H1 (cell line): ENCODE measurements around the gene NKPD1. TPM values are rescaled to one million over a fixed set of nuclear protein-coding genes. Genes with fewer than 3 reads are reported as not detected.

Source experiments
- CTCF ChIA-PET: fragments of 300-600 bp; sonication (Branson Sonifier 250); formaldehyde crosslinking; loops from one replicate; lab custom pipeline; 2021; ENCODE audit not compliant: partially characterized antibody; lab: Charles Lee
- POLR2A ChIA-PET: fragments of 300-600 bp; sonication (Branson Sonifier 250); formaldehyde crosslinking; loops from one replicate; lab custom pipeline; 2021; ENCODE audit warnings: inconsistent platforms; ENCODE audit not compliant: partially characterized antibody; lab: Charles Lee
- DNase-seq, 2 experiments: peaks; one replicate each; pipeline versions ENCODE4 v3.0.0 to v3.0.0-alpha.2; 2010 to 2022; ENCODE audit warnings: low spot score in 2 of 2, low read depth in 1 of 2, mixed read lengths in 1 of 2
- FAIRE-seq: peaks from 2 replicates; lab custom pipeline; 2011; peaks lifted over from hg19 to GRCh38; lab: Jason Lieb, UNC
- H2AFZ ChIP-seq: 2 replicates; pipeline ENCODE4 v1.8.1; 2012; ENCODE audit warnings: low read length, inconsistent platforms
- H2AK5ac ChIP-seq: 2 replicates; pipeline ENCODE4 v1.6.1; 2013; ENCODE audit warnings: low read depth, low read length
- H2BK120ac ChIP-seq: replicated peaks from 2 replicates; pipeline ENCODE3; 2013; ENCODE audit warnings: low read depth, low read length, inconsistent platforms
- H2BK12ac ChIP-seq: 2 replicates; pipeline ENCODE4 v1.6.1; 2013; ENCODE audit warnings: low read depth, low read length
- H2BK15ac ChIP-seq: 2 replicates; pipeline ENCODE4 v1.6.1; 2013; ENCODE audit warnings: low read length
- H2BK20ac ChIP-seq: 2 replicates; pipeline ENCODE4 v1.6.1; 2013; ENCODE audit warnings: low read length
- H2BK5ac ChIP-seq: 2 replicates; pipeline ENCODE4 v1.6.1; 2013; ENCODE audit warnings: low read depth, low read length
- H3K14ac ChIP-seq: 2 replicates; pipeline ENCODE4 v1.6.1; 2013; ENCODE audit warnings: inconsistent platforms; ENCODE audit not compliant: insufficient read length
- H3K18ac ChIP-seq: 2 replicates; pipeline ENCODE4 v1.6.1; 2013; ENCODE audit warnings: low read length; ENCODE audit errors: extremely low read depth
- H3K23ac ChIP-seq: 2 replicates; pipeline ENCODE4 v1.6.1; 2013; ENCODE audit warnings: inconsistent platforms; ENCODE audit not compliant: insufficient read length
- H3K23me2 ChIP-seq: 2 replicates; pipeline ENCODE4 v1.6.1; 2013; ENCODE audit warnings: low read depth, low read length
- H3K27ac ChIP-seq: 2 replicates; pipeline ENCODE4 v1.6.1; 2011; ENCODE audit warnings: low read depth, low read length, inconsistent platforms
- H3K27me3 ChIP-seq, 4 experiments: replicated peaks in 1 of 4; 1 replicate in 1 of 4; 2 replicates in 3 of 4; pipeline versions ENCODE4 v1.6.1 to v1.8.1; 2011 to 2013; ENCODE audit warnings: low read length in 3 of 4, mild to moderate bottlenecking in 3 of 4, inconsistent platforms in 2 of 4, mixed read lengths in 2 of 4, moderate library complexity in 1 of 4; ENCODE audit not compliant: control insufficient read depth in 3 of 4, insufficient read depth in 3 of 4; ENCODE audit errors: extremely low read depth in 1 of 4
- H3K36me3 ChIP-seq, 4 experiments: 2 replicates each; pipeline versions ENCODE4 v1.6.1 to v1.8.1; 2011 to 2013; ENCODE audit warnings: mild to moderate bottlenecking in 4 of 4, low read length in 3 of 4, moderate library complexity in 2 of 4, control low read depth in 1 of 4, inconsistent platforms in 1 of 4; ENCODE audit not compliant: insufficient read depth in 4 of 4, control insufficient read depth in 2 of 4
- H3K4ac ChIP-seq: replicated peaks from 2 replicates; pipeline ENCODE3; 2013; ENCODE audit warnings: low read length, low read depth, mixed read lengths, inconsistent platforms; ENCODE audit not compliant: insufficient read length
- H3K4me1 ChIP-seq, 4 experiments: replicated peaks in 1 of 4; 1 replicate in 1 of 4; 2 replicates in 3 of 4; pipeline versions ENCODE4 v1.6.1 to v1.8.1; 2011 to 2013; ENCODE audit warnings: low read length in 3 of 4, inconsistent platforms in 2 of 4, mixed read lengths in 1 of 4; ENCODE audit not compliant: insufficient read depth in 4 of 4, control insufficient read depth in 3 of 4
- H3K4me2 ChIP-seq, 2 experiments: 2 replicates each; pipeline versions ENCODE4 v1.6.1 to v1.8.1; 2011 to 2013; ENCODE audit warnings: low read depth in 2 of 2, low read length in 2 of 2, control low read depth in 1 of 2, inconsistent platforms in 1 of 2, mild to moderate bottlenecking in 1 of 2; ENCODE audit not compliant: insufficient read depth in 1 of 2
- H3K4me3 ChIP-seq, 4 experiments: fragments of 200-600, 300-600 bp in 1 of 4; sonication (generic), shearing (Covaris generic), sonication (Bioruptor Twin) in 1 of 4; 2 replicates each; pipeline versions ENCODE4 v1.5.1 to v1.8.1; 2011 to 2016; ENCODE audit warnings: low read length in 4 of 4, low read depth in 3 of 4, control low read depth in 2 of 4, inconsistent platforms in 2 of 4, mild to moderate bottlenecking in 2 of 4, mixed read lengths in 1 of 4, moderate library complexity in 1 of 4; ENCODE audit not compliant: insufficient read depth in 2 of 4; ENCODE audit errors: extremely low read depth in 1 of 4
- H3K56ac ChIP-seq: replicated peaks from 2 replicates; pipeline ENCODE3; 2013; ENCODE audit warnings: low read depth, mild to moderate bottlenecking, mixed read lengths, low read length, inconsistent platforms; ENCODE audit not compliant: insufficient read length
- H3K79me1 ChIP-seq: 2 replicates; pipeline ENCODE4 v1.6.1; 2013; ENCODE audit warnings: low read depth, low read length, control low read depth
- H3K79me2 ChIP-seq, 2 experiments: 2 replicates each; pipeline versions ENCODE4 v1.6.1 to v1.8.1; 2012 to 2013; ENCODE audit warnings: low read length in 2 of 2, mild to moderate bottlenecking in 2 of 2, inconsistent platforms in 1 of 2; ENCODE audit not compliant: insufficient read depth in 2 of 2, control insufficient read depth in 1 of 2
- H3K9ac ChIP-seq, 4 experiments: replicated peaks in 1 of 4; 1 replicate in 1 of 4; 2 replicates in 3 of 4; pipeline versions ENCODE4 v1.6.1 to v1.8.1; 2011 to 2013; ENCODE audit warnings: low read depth in 3 of 4, low read length in 3 of 4, control low read depth in 2 of 4, mild to moderate bottlenecking in 2 of 4, moderate library complexity in 2 of 4, inconsistent platforms in 1 of 4; ENCODE audit errors: extremely low read depth in 1 of 4
- H3K9me3 ChIP-seq, 2 experiments: 2 replicates each; pipeline versions ENCODE4 v1.6.1 to v1.8.1; 2012 to 2013; ENCODE audit warnings: mild to moderate bottlenecking in 2 of 2, moderate library complexity in 2 of 2, control low read depth in 1 of 2, inconsistent platforms in 1 of 2, low read depth in 1 of 2, low read length in 1 of 2, mixed read lengths in 1 of 2; ENCODE audit not compliant: insufficient read depth in 2 of 2
- H4K20me1 ChIP-seq, 2 experiments: replicated peaks in 1 of 2; 2 replicates each; pipeline versions ENCODE3 to v1.8.1; 2011 to 2013; ENCODE audit warnings: inconsistent platforms in 2 of 2, low read length in 2 of 2, mild to moderate bottlenecking in 1 of 2; ENCODE audit not compliant: insufficient read depth in 2 of 2, control insufficient read depth in 1 of 2
- H4K5ac ChIP-seq: 2 replicates; pipeline ENCODE4 v1.6.1; 2013; ENCODE audit warnings: low read length, low read depth, mixed read lengths, inconsistent platforms; ENCODE audit not compliant: insufficient read length
- H4K8ac ChIP-seq: 2 replicates; pipeline ENCODE4 v1.8.0; 2013; ENCODE audit warnings: mild to moderate bottlenecking, moderate library complexity, low read length, inconsistent platforms; ENCODE audit not compliant: insufficient read depth; ENCODE audit errors: extremely low read depth
- H4K91ac ChIP-seq: replicated peaks from 2 replicates; pipeline ENCODE3; 2013; ENCODE audit warnings: low read length, mixed read lengths, inconsistent platforms; ENCODE audit not compliant: insufficient read length
- CBX8 ChIP-seq: fragments of 300-800, 300-1000 bp; sonication (generic); IDR thresholded peaks from 2 replicates; pipeline ENCODE4 v1.7.1; 2016; ENCODE audit warnings: low read depth, low read length, borderline replicate concordance
- EZH2 ChIP-seq: fragments of 200-600 bp; sonication (generic); IDR thresholded peaks from 2 replicates; pipeline ENCODE4 v1.7.1; 2012; ENCODE audit warnings: low read depth, mild to moderate bottlenecking, moderate library complexity, low read length, inconsistent platforms; ENCODE audit not compliant: severe bottlenecking
- HDAC2 ChIP-seq, 2 experiments: fragments of 300-600 bp in 1 of 2; sonication (generic) in 1 of 2; IDR thresholded peaks; 2 replicates each; pipeline ENCODE4 v1.6.1; 2011 to 2012; ENCODE audit warnings: low read depth in 2 of 2, low read length in 2 of 2, mild to moderate bottlenecking in 2 of 2, moderate library complexity in 2 of 2, borderline replicate concordance in 1 of 2, inconsistent platforms in 1 of 2
- MAX ChIP-seq: IDR thresholded peaks from 2 replicates; pipeline ENCODE4 v1.6.1; 2012; ENCODE audit warnings: inconsistent platforms
- POLR2AphosphoS5 ChIP-seq: IDR thresholded peaks from 2 replicates; pipeline ENCODE4 v1.6.1; 2011; ENCODE audit warnings: low read depth, low read length
- RXRA ChIP-seq: IDR thresholded peaks from 2 replicates; pipeline ENCODE4 v1.6.1; 2011; ENCODE audit warnings: low read depth, mild to moderate bottlenecking, low read length, moderate library complexity; ENCODE audit not compliant: insufficient read depth
- SP2 ChIP-seq: IDR thresholded peaks from 2 replicates; pipeline ENCODE4 v1.6.1; 2012; ENCODE audit warnings: mild to moderate bottlenecking, low read length, inconsistent platforms
- WGBS, 2 experiments: shearing (Covaris generic) in 1 of 2; methylation state at CpG; one replicate each; pipeline versions ENCODE4 v1.1.6 to v1.1.7; 2013 to 2015; ENCODE audit warnings: low lambda C conversion rate in 2 of 2, mixed read lengths in 2 of 2, inconsistent platforms in 1 of 2, low coverage in 1 of 2, missing lambda C conversion rate in 1 of 2; ENCODE audit not compliant: insufficient replicate concordance in 2 of 2, insufficient coverage in 1 of 2, insufficient read length in 1 of 2; ENCODE audit errors: extremely low coverage in 1 of 2, missing lambda C conversion rate in 1 of 2; 5-methylcytosine and 5-hydroxymethylcytosine counted together
- polyA plus RNA-seq, 7 experiments: library from polyadenylated mRNA; depleted of rRNA in 3 of 7; stranded (reverse) in 5 of 7; unstranded in 2 of 7; fragments of >200 nt in 5 of 7; fragments of 200-250 nt in 2 of 7; gene quantifications; 1 replicate in 5 of 7; 2 replicates in 1 of 7; 4 replicates in 1 of 7; pipeline versions ENCODE4 v1.2.1 to v1.2.3, GENCODE V29; 2011 to 2013; ENCODE audit warnings: missing spikeins in 2 of 7, mixed read lengths in 2 of 7
- total RNA-seq: library from RNA; stranded (reverse); fragmentation: NEBNext Ultra II Directional; extraction: Animal tissue kit (Norgen Biotek cat#: 25700); gene quantifications from 2 replicates; pipeline ENCODE4 v1.2.1, GENCODE V29; 2021
- TF ChIP-seq, protein P1 (sequence below), 3 experiments: IDR thresholded peaks; 1 replicate in 2 of 3; 2 replicates in 1 of 3; pipeline versions ENCODE4 v1.5.1 to v1.6.1; 2011; ENCODE audit warnings: low read length in 3 of 3, mild to moderate bottlenecking in 3 of 3, inconsistent platforms in 2 of 3, low read depth in 1 of 3, moderate library complexity in 1 of 3; ENCODE audit not compliant: insufficient read depth in 1 of 3; ENCODE audit errors: control extremely low read depth in 1 of 3

Gene NKPD1
- total and polyA plus RNA-seq, 2 of the 8 experiments (the other 6 are each of a cell fraction or from before 2014, with no cell fraction given) = 0.30 to 0.39 TPM

DNA sequence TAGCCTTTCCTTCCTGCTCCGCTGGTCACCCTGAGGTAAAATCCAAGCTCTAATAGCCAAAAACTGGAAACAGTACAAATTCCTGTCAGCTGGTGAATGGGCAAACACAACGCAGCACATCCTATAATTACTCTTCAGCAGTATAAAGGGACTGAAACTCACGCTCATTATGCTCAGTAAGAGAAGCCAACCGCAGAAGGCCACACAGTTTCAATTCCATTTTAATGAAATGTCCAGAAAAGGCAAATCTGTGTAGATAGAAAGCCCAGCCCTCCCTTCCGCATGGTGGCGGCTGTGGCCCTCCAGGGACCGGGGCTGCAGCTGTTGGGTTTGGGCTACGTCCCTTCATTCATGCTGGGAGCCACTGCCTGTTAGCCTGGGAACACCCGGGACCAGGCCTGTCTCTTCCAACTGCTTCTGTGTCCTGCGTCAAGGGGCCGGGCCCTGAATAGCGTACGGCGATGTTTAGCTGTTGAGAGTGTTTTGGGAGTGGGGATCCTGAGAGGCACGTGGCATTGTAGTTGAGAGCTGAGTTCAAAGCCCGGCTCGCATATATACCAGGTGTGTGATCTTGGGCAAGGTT, 23.5 kb downstream of the NKPD1 start:
- Histone ChIP-seq H3K9ac (no peak overlapping the region), H2AK5ac (no peak overlapping the region), H3K9me3 (no peaks in the 10 kb centered on the region), H2BK5ac (0 out of 2 replicates have a peak overlapping the region, but pooled peaks have one; percentile 31), H3K18ac (no peak overlapping the region), H3K4me3 (no peak overlapping the region), H2BK20ac (peak overlapping the region; percentile 40; the same call in 1 of the 2 replicates), H3K79me2 (peaks cover 0 to 26% of the 10 kb centered on the region in 2 experiments; a peak in 1 of 4 replicates), H3K23ac (no peak overlapping the region), H4K5ac (no peak overlapping the region)
- no peak for TF ChIP-seq MAX
- TF ChIP-seq EZH2 = no peak
- no peak for TF ChIP-seq HDAC2 (IDR thresholded peaks at IDR 0.05; ENCODE audit: borderline replicate concordance in 1 of 2, low read depth in 2 of 2, low read length in 2 of 2)
- TF ChIP-seq SP2 = no peak
- no peak for TF ChIP-seq RXRA
- no peak for TF ChIP-seq POLR2AphosphoS5
- no peak for TF ChIP-seq CBX8
- TF ChIP-seq, protein P1, sequence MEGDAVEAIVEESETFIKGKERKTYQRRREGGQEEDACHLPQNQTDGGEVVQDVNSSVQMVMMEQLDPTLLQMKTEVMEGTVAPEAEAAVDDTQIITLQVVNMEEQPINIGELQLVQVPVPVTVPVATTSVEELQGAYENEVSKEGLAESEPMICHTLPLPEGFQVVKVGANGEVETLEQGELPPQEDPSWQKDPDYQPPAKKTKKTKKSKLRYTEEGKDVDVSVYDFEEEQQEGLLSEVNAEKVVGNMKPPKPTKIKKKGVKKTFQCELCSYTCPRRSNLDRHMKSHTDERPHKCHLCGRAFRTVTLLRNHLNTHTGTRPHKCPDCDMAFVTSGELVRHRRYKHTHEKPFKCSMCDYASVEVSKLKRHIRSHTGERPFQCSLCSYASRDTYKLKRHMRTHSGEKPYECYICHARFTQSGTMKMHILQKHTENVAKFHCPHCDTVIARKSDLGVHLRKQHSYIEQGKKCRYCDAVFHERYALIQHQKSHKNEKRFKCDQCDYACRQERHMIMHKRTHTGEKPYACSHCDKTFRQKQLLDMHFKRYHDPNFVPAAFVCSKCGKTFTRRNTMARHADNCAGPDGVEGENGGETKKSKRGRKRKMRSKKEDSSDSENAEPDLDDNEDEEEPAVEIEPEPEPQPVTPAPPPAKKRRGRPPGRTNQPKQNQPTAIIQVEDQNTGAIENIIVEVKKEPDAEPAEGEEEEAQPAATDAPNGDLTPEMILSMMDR (IDR thresholded peaks at IDR 0.05; ENCODE audit: control extremely low read depth in 1 of 3, insufficient read depth in 1 of 3, low read depth in 1 of 3, low read length in 3 of 3) = no peak
- TF ChIP-seq, all 59 proteins: peak for 0
- DNase-seq (no peak), FAIRE-seq (no peak)
- Histone ChIP-seq H3K79me1 (peaks cover 20% of the 10 kb centered on the region), H4K91ac (peak overlapping the region; percentile 58), H3K14ac (no peak overlapping the region), H3K27ac (no peak overlapping the region), H2BK120ac (no peak overlapping the region), H4K8ac (no peak overlapping the region), H3K36me3 (peaks cover 0 to 6% (median 2%) of the 10 kb centered on the region in 4 experiments; a peak in 2 of 8 replicates), H4K20me1 (peaks cover 3 to 9% of the 10 kb centered on the region in 2 experiments), H3K4me2 (no peak overlapping the region), H3K4me1 (peaks cover 0 to 18% (median 8%) of the 10 kb centered on the region in 4 experiments; a peak in 5 of 7 replicates), H2BK12ac (no peak overlapping the region), H3K56ac (no peak overlapping the region), H2BK15ac (no peak overlapping the region), H3K23me2 (no peaks in the 10 kb centered on the region), H3K27me3 (no peaks in the 10 kb centered on the region), H3K4ac (no peak overlapping the region), H2AFZ (no peak overlapping the region)
- ChIA-PET POLR2A (interaction anchor here (1.0 to 2.1 kb wide), 6 partner anchors 9 to 57 kb away, joined by 3 to 7 read pairs (median 5); no protein-coding TSS in a partner anchor), CTCF (interaction anchor here (0.8 to 4.2 kb wide), 9 partner anchors 9 to 88 kb away, joined by 3 to 27 read pairs (median 3); no protein-coding TSS in a partner anchor)
- WGBS, 2 experiments = 91% methylated on average over 17 of the region's 17 CpGs; no CpG with 5 or more reads in 1 of the 2 experiments
